ENCODE results near the gene SPACA1. TPM values are rescaled to one million over a fixed set of nuclear protein-coding genes. Genes with fewer than 3 reads are reported as not detected.

The SPACA1 gene
- total and polyA plus RNA-seq, 4 donors = not detected

GRCh38 chr6:88111991-88112390 is 64.3 kb downstream of the SPACA1 start (continued):
- TF ChIP-seq CTCF (IDR thresholded peaks at IDR 0.05; ENCODE audit: low read depth, low read length, missing input control) (no peak), RAD21 (IDR thresholded peaks at IDR 0.05) (no peak)

GRCh38 chr6:88114838-88115237 is 67.2 kb downstream of the SPACA1 start:
- WGBS = 29% methylated on average over 2 of the region's 2 CpGs
- Histone ChIP-seq H3K27ac (ENCODE audit: low read depth in 1 of 2, low read length in 2 of 2) (no peak overlapping the region), H3K4me3 (ENCODE audit: low read depth in 1 of 3, low read length in 3 of 3) (no peak overlapping the region), H3K27me3 (ENCODE audit: control insufficient read depth in 4 of 4, insufficient read depth in 4 of 4, low read length in 3 of 4) (no peaks in the 10 kb centered on the region), H3K9me3 (ENCODE audit: control insufficient read depth in 4 of 4, low read length in 3 of 4) (no peaks in the 10 kb centered on the region), H3K9ac (ENCODE audit: low read depth in 1 of 2, low read length in 2 of 2) (no peak overlapping the region), H3K4me1 (ENCODE audit: control insufficient read depth in 4 of 4, insufficient read depth in 4 of 4, low read length in 3 of 4) (no peaks in the 10 kb centered on the region), H3K36me3 (ENCODE audit: control insufficient read depth in 4 of 4, insufficient read depth in 3 of 4, low read depth in 1 of 4, low read length in 3 of 4) (no peaks in the 10 kb centered on the region)
- no peak for TF ChIP-seq ATF3 (IDR thresholded peaks at IDR 0.05)
- no peak for DNase-seq (ENCODE audit: low spot score)

- Histone ChIP-seq H3K27ac (ENCODE audit: low read depth in 1 of 2, low read length in 2 of 2) (no peak overlapping the region), H3K4me1 (ENCODE audit: control insufficient read depth in 4 of 4, insufficient read depth in 4 of 4, low read length in 3 of 4) (no peaks in the 10 kb centered on the region), H3K36me3 (ENCODE audit: control insufficient read depth in 4 of 4, insufficient read depth in 3 of 4, low read depth in 1 of 4, low read length in 3 of 4) (no peaks in the 10 kb centered on the region), H3K9ac (ENCODE audit: low read depth in 1 of 2, low read length in 2 of 2) (no peak overlapping the region), H3K4me3 (ENCODE audit: low read depth in 1 of 3, low read length in 3 of 3) (no peak overlapping the region), H3K9me3 (ENCODE audit: control insufficient read depth in 4 of 4, low read length in 3 of 4) (no peaks in the 10 kb centered on the region), H3K27me3 (ENCODE audit: control insufficient read depth in 4 of 4, insufficient read depth in 4 of 4, low read length in 3 of 4) (no peaks in the 10 kb centered on the region)
- TF ChIP-seq RAD21 (IDR thresholded peaks at IDR 0.05) (no peak), RXRA (IDR thresholded peaks at IDR 0.05) (no peak), FOXA2 (IDR thresholded peaks at IDR 0.05) (no peak), FOXA1 (IDR thresholded peaks at IDR 0.05) (no peak), HNF4G (IDR thresholded peaks at IDR 0.05) (no peak), EGR1 (IDR thresholded peaks at IDR 0.05; ENCODE audit: low read depth in 2 of 2) (no peak), SP1 (IDR thresholded peaks at IDR 0.05) (no peak), TAF1 (conservative IDR thresholded peaks at IDR 0.05) (no peak), ZBTB33 (IDR thresholded peaks at IDR 0.05) (no peak), MAX (IDR thresholded peaks at IDR 0.05) (no peak), YY1 (IDR thresholded peaks at IDR 0.05) (no peak), JUND (IDR thresholded peaks at IDR 0.05) (no peak), NR2F2 (IDR thresholded peaks at IDR 0.05) (no peak), REST (IDR thresholded peaks at IDR 0.05) (no peak), HNF4A (conservative IDR thresholded peaks at IDR 0.05) (no peak), CTCF (IDR thresholded peaks at IDR 0.05; ENCODE audit: low read depth, low read length, missing input control) (no peak), GABPA (IDR thresholded peaks at IDR 0.05 in 1 of 2, conservative IDR thresholded peaks at IDR 0.05 in 1 of 2) (no peak), ATF3 (IDR thresholded peaks at IDR 0.05) (no peak)
- WGBS = 41% methylated on average over 2 of the region's 2 CpGs
- no peak for DNase-seq (ENCODE audit: low spot score)
Measured at GRCh38 chr6:88115307-88115706, 67.7 kb downstream of the SPACA1 start.
